ENCODE data around the gene WDR5B.

DNA sequence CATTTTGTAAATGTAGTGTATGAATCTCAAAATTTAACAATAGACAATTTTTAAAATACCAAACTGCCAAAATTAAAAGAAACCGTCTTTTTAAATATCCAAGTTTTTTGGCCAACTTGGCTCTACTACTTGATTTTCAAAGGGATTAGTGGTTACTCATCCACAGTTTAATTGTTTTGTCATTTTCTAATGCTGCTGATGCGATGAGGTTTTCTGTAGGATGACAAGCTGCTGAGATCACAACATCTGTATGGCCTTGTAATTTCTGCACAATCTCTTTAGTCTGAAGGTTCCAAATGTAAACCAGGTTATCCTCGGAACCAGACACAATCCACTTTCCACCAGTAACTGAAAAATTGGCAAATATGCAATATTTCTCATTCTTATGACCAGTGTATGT is 1.5 kb downstream of the WDR5B start:
- TF ChIP-seq CTCF (optimal IDR thresholded peaks at IDR 0.05 in 1 of 3, IDR thresholded peaks at IDR 0.05 in 1 of 3, conservative IDR thresholded peaks at IDR 0.05 in 1 of 3; ENCODE audit: extremely low read depth in 1 of 3, insufficient read depth in 2 of 3, low read length in 3 of 3): no peak
- TF ChIP-seq EZH2 (IDR thresholded peaks at IDR 0.05; ENCODE audit: low read length): no peak
